Measurements from ENCODE around the gene REPS2. TPM values are rescaled to one million over a fixed set of nuclear protein-coding genes. Genes with fewer than 3 reads are reported as not detected.

Gene REPS2
- total and polyA plus RNA-seq, 9 of the 15 experiments (the other 6 are each of a cell fraction or from before 2014, with no cell fraction given): 0.01 to 0.07 (median 0.01) TPM; not detected in 3

- H3K36me3 ChIP-seq (ENCODE audit: control insufficient read depth, insufficient read depth, low read length): no peaks in the 10 kb centered on the region
- H3K9me3 ChIP-seq (replicated peaks; ENCODE audit: control insufficient read depth, insufficient read depth, low read depth, low read length): no peaks in the 10 kb centered on the region
- no peaks in the 10 kb centered on the region for H3K9me1 ChIP-seq (ENCODE audit: control insufficient read depth, insufficient read depth, low read length)
- ChIA-PET POLR2A (interaction anchor here (0.5 to 0.7 kb wide), 4 partner anchors 14 to 249 kb away, joined by 3 to 5 read pairs (median 4); no protein-coding TSS in a partner anchor), CTCF (ENCODE audit: low intra/inter-chr PET ratio) (no interaction called here)
- no peaks in the 10 kb centered on the region for H3K79me2 ChIP-seq (ENCODE audit: control insufficient read depth, insufficient read depth, low read length)
- ATAC-seq (no peak), FAIRE-seq (no peak), DNase-seq (ENCODE audit: extremely low read depth in 1 of 4, low spot score in 3 of 4) (no peak)
- H3K27me3 ChIP-seq (ENCODE audit: control insufficient read depth in 2 of 2, insufficient read depth in 2 of 2, low read length in 2 of 2): no peaks in the 10 kb centered on the region; a peak in 1 of 5 replicates
- no peak overlapping the region for H3K27ac ChIP-seq (ENCODE audit: extremely low read depth, low read depth, low read length)
- no peak overlapping the region for H2AFZ ChIP-seq (ENCODE audit: low read depth, low read length)
- no peak overlapping the region for H3K9ac ChIP-seq (ENCODE audit: insufficient read depth in 1 of 2, low read depth in 2 of 2, low read length in 2 of 2)
- no peak overlapping the region for H3K4me3 ChIP-seq
- intact Hi-C loops (cut with micrococcal nuclease) (no loop called here), in situ Hi-C loops (cut with MboI) (no loop called here)
- no peaks in the 10 kb centered on the region for H4K20me1 ChIP-seq (replicated peaks; ENCODE audit: control insufficient read depth, insufficient read depth, low read length)
- H3K4me1 ChIP-seq (replicated peaks in 1 of 2; ENCODE audit: control insufficient read depth in 2 of 2, insufficient read depth in 2 of 2, low read length in 2 of 2): no peaks in the 10 kb centered on the region
- H3K4me2 ChIP-seq (ENCODE audit: insufficient read depth, low read length): no peak overlapping the region
- TF ChIP-seq PYGO2 (tag; IDR thresholded peaks at IDR 0.05): no peak
- TF ChIP-seq, protein P1, sequence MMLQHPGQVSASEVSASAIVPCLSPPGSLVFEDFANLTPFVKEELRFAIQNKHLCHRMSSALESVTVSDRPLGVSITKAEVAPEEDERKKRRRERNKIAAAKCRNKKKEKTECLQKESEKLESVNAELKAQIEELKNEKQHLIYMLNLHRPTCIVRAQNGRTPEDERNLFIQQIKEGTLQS (IDR thresholded peaks at IDR 0.05): no peak
- TF ChIP-seq, protein P1 (CRISPR knock-in tag; conservative IDR thresholded peaks at IDR 0.05): no peak
- TF ChIP-seq MYBL2 (IDR thresholded peaks at IDR 0.05; ENCODE audit: low read depth): no peak
- no peak for TF ChIP-seq MYBL2 (CRISPR knock-in tag; IDR thresholded peaks at IDR 0.05; ENCODE audit: borderline replicate concordance)
- TF ChIP-seq, protein P2, sequence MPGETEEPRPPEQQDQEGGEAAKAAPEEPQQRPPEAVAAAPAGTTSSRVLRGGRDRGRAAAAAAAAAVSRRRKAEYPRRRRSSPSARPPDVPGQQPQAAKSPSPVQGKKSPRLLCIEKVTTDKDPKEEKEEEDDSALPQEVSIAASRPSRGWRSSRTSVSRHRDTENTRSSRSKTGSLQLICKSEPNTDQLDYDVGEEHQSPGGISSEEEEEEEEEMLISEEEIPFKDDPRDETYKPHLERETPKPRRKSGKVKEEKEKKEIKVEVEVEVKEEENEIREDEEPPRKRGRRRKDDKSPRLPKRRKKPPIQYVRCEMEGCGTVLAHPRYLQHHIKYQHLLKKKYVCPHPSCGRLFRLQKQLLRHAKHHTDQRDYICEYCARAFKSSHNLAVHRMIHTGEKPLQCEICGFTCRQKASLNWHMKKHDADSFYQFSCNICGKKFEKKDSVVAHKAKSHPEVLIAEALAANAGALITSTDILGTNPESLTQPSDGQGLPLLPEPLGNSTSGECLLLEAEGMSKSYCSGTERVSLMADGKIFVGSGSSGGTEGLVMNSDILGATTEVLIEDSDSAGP (CRISPR knock-in tag; IDR thresholded peaks at IDR 0.05): no peak
- 0% methylated on average over 1 of the region's 2 CpGs for WGBS (ENCODE audit: insufficient coverage, low coverage, missing lambda C conversion rate)
- no TSS peak for BruUV-seq (replicated peaks)
Observed at GRCh38 chrX:17020356-17020755, 73.9 kb downstream of the REPS2 start.
